K562 (cell line): ENCODE results near the gene CACNA1S. TPM values are rescaled to one million over a fixed set of nuclear protein-coding genes. Genes with fewer than 3 reads are reported as not detected.

Experiments used
- ARID2 ChIP-seq: fragments of 450-650 bp; IDR thresholded peaks from 2 replicates; pipeline ENCODE4 v1.6.1; 2017; ENCODE audit warnings: antibody characterized with exemption, mild to moderate bottlenecking
- EWSR1 ChIP-seq: fragments of 450-650 bp; IDR thresholded peaks from 2 replicates; pipeline ENCODE4 v1.6.1; 2018; ENCODE audit warnings: borderline replicate concordance, mild to moderate bottlenecking, low read depth, moderate library complexity; ENCODE audit not compliant: partially characterized antibody
- FOXK1 ChIP-seq: sonication (generic); formaldehyde crosslinking; IDR thresholded peaks from 2 replicates; pipeline ENCODE4 v1.8.0; 2022; ENCODE audit warnings: missing genetic modification reagents, mild to moderate bottlenecking, borderline replicate concordance
- FOXK2 ChIP-seq, 2 experiments: fragments of 450-650 bp; IDR thresholded peaks in 1 of 2; conservative IDR thresholded peaks in 1 of 2; 2 replicates each; pipeline ENCODE4 v1.6.1; 2016; ENCODE audit warnings: low read depth in 2 of 2, mild to moderate bottlenecking in 1 of 2
- HBP1 ChIP-seq: fragments of 450-650 bp; formaldehyde crosslinking; IDR thresholded peaks from 2 replicates; pipeline ENCODE4 v1.4.0; 2022; ENCODE audit warnings: missing genetic modification characterization
- HSF4 ChIP-seq: fragments of 250-450 bp; sonication (Bioruptor Pico); IDR thresholded peaks from 2 replicates; pipeline ENCODE4 v2.1.2; 2022; ENCODE audit warnings: mild to moderate bottlenecking, moderate library complexity, borderline replicate concordance
- JUND ChIP-seq, 2 experiments: IDR thresholded peaks; 2 replicates in 1 of 2; 3 replicates in 1 of 2; pipeline ENCODE4 v1.6.1; 2011; ENCODE audit warnings: borderline replicate concordance in 2 of 2, low read depth in 2 of 2, low read length in 2 of 2, improper control_type of control experiment in 1 of 2, missing biosample characterization in 1 of 2, missing genetic modification characterization in 1 of 2, missing genetic modification reagents in 1 of 2
- KDM5B ChIP-seq: fragments of 200-600 bp; sonication (generic); IDR thresholded peaks from 2 replicates; pipeline ENCODE4 v1.6.1; 2012; ENCODE audit warnings: low read depth, mild to moderate bottlenecking, moderate library complexity, low read length, control low read depth, inconsistent platforms; ENCODE audit not compliant: insufficient replicate concordance
- MAFK ChIP-seq: IDR thresholded peaks from 2 replicates; pipeline ENCODE4 v1.6.1; 2011; ENCODE audit warnings: low read length, improper control_type of control experiment
- MITF ChIP-seq: IDR thresholded peaks from 2 replicates; pipeline ENCODE4 v1.6.1; 2014; ENCODE audit warnings: antibody characterized with exemption
- NFIX ChIP-seq: fragments of 250-450 bp; sonication (Bioruptor Pico); IDR thresholded peaks from 2 replicates; pipeline ENCODE4 v1.4.0; 2020; ENCODE audit warnings: low read depth, mild to moderate bottlenecking, moderate library complexity
- PHF20 ChIP-seq: fragments of 450-650 bp; IDR thresholded peaks from 2 replicates; pipeline ENCODE4 v1.6.1; 2018; ENCODE audit not compliant: partially characterized antibody
- SLC30A9 ChIP-seq: fragments of 250-450 bp; sonication (Bioruptor Pico); IDR thresholded peaks from 2 replicates; pipeline ENCODE4 v1.8.0; 2022; ENCODE audit warnings: mild to moderate bottlenecking, moderate library complexity
- SMAD4 ChIP-seq: fragments of 250-450 bp; sonication (Bioruptor Pico); conservative IDR thresholded peaks from 2 replicates; pipeline ENCODE4 v1.8.0; 2021; ENCODE audit warnings: inconsistent platforms, mild to moderate bottlenecking, moderate library complexity
- SMARCB1 ChIP-seq: IDR thresholded peaks from 2 replicates; pipeline ENCODE4 v1.6.1; 2011; ENCODE audit warnings: improper control_type of control experiment, low read depth; ENCODE audit not compliant: insufficient read length
- SRSF9 ChIP-seq: fragments of 200-400 bp; formaldehyde crosslinking; IDR thresholded peaks from 2 replicates; pipeline ENCODE4 v1.6.1; 2017; ENCODE audit warnings: low read depth, low read length, borderline replicate concordance
- STAT5B ChIP-seq: fragments of 250-450 bp; sonication (Bioruptor Pico); IDR thresholded peaks from 2 replicates; pipeline ENCODE4 v1.8.0; 2021; ENCODE audit warnings: mild to moderate bottlenecking, inconsistent platforms
- SUPT5H ChIP-seq: fragments of 450-650 bp; IDR thresholded peaks from 2 replicates; pipeline ENCODE4 v1.6.1; 2016
- TBP ChIP-seq: optimal IDR thresholded peaks from 2 replicates; pipeline ENCODE3; 2011; ENCODE audit warnings: low read depth, low read length, improper control_type of control experiment
- UBTF ChIP-seq, 2 experiments: IDR thresholded peaks; 2 replicates each; pipeline ENCODE4 v1.6.1; 2012; ENCODE audit warnings: improper control_type of control experiment in 2 of 2, low read depth in 2 of 2, low read length in 2 of 2, borderline replicate concordance in 1 of 2
- ZC3H11A ChIP-seq: IDR thresholded peaks from 2 replicates; pipeline ENCODE4 v1.6.1; 2012; ENCODE audit warnings: low read depth, low read length, improper control_type of control experiment
- ZNF124 ChIP-seq: sonication (generic); formaldehyde crosslinking; IDR thresholded peaks from 2 replicates; pipeline ENCODE4 v1.8.1; 2022; ENCODE audit warnings: missing genetic modification reagents
- ZNF146 ChIP-seq: IDR thresholded peaks from one replicate; pipeline ENCODE4 v1.6.1; 2018; ENCODE audit warnings: missing compliant biosample characterization; ENCODE audit not compliant: unreplicated experiment
- ZNF57 ChIP-seq: fragments of 450-650 bp; formaldehyde crosslinking; IDR thresholded peaks from 2 replicates; pipeline ENCODE4 v1.4.0; 2020; ENCODE audit warnings: mild to moderate bottlenecking, moderate library complexity
- polyA plus RNA-seq, 8 experiments: library from polyadenylated mRNA; depleted of rRNA in 4 of 8; stranded (reverse) in 5 of 8; unstranded in 3 of 8; fragments of >200 nt; fragmentation: Nextera tagmentation in 2 of 8; fragmentation: Illumina TruSeq in 1 of 8; extraction: Ambion mirVana in 2 of 8; extraction: Trizol in 1 of 8; gene quantifications; 2 replicates each; pipeline versions ENCODE4 v1.2.1 to v1.2.3, GENCODE V29; 2011 to 2014; ENCODE audit warnings: inconsistent platforms in 1 of 8, missing spikeins in 1 of 8
- total RNA-seq, 7 experiments: library from RNA; depleted of rRNA in 6 of 7; stranded (reverse); fragments of >200 nt in 6 of 7; fragmentation: Illumina TruSeq in 2 of 7; extraction: Trizol in 2 of 7; gene quantifications; 2 replicates each; pipeline versions ENCODE4 v1.2.1 to v1.2.3, GENCODE V29; 2011 to 2021; ENCODE audit warnings: low replicate concordance in 1 of 7

The CACNA1S gene
- total and polyA plus RNA-seq, 9 of the 15 experiments (the other 6 are each of a cell fraction or from before 2014, with no cell fraction given), result not detected

- TF ChIP-seq STAT5B (no peak), SRSF9 (no peak), TBP (peak; percentile 49), SUPT5H (0 out of 2 replicates have a peak, but pooled peaks have one; percentile 58), SMAD4 (peak; percentile 52; the same call in 1 of the 2 replicates), PHF20 (no peak), HBP1 (CRISPR knock-in tag) (no peak), ARID2 (no peak), SMARCB1 (no peak), FOXK2 (conservative IDR thresholded peaks at IDR 0.05 in 1 of 2, IDR thresholded peaks at IDR 0.05 in 1 of 2; ENCODE audit: low read depth in 2 of 2) (0 out of 4 replicates have a peak, but pooled peaks of 1 of the 2 experiments have one; percentile 37), SLC30A9 (CRISPR knock-in tag) (no peak), KDM5B (peak; percentile 3), HSF4 (no peak), MITF (no peak), ZC3H11A (no peak), FOXK1 (CRISPR knock-in tag) (no peak), UBTF (IDR thresholded peaks at IDR 0.05; ENCODE audit: borderline replicate concordance in 1 of 2, low read depth in 2 of 2, low read length in 2 of 2) (no peak), ZNF146 (CRISPR knock-in tag) (no peak), ZNF57 (0 out of 2 replicates have a peak, but pooled peaks have one; percentile 39), ZNF124 (no peak), MAFK (no peak), JUND (IDR thresholded peaks at IDR 0.05; ENCODE audit: borderline replicate concordance, low read depth, low read length) (peak; percentile 84), JUND (tag; IDR thresholded peaks at IDR 0.05; ENCODE audit: borderline replicate concordance, low read depth, low read length) (peak; percentile 83; the same call in 1 of the 3 replicates), EWSR1 (no peak), NFIX (CRISPR knock-in tag) (no peak)
These were observed 92.8 kb downstream of the CACNA1S start (continued) for GRCh38 chr1:201019321-201019977.
